B cell (primary cell): ENCODE data around the gene UCK1. TPM values are rescaled to one million over a fixed set of nuclear protein-coding genes. Genes with fewer than 3 reads are reported as not detected.

ENCODE experiments used
- ATAC-seq: fragments of 200-7000 bp; cut with Tn5 transposase; one replicate; pipeline ENCODE4 v1.10.0; 2021; ENCODE audit warnings: low read depth, mild to moderate bottlenecking, moderate number of reproducible peaks, moderate library complexity
- CTCF ChIA-PET: fragments of 350-600 bp; sonication (Branson Sonifier 250); formaldehyde crosslinking; loops from one replicate; lab custom pipeline; 2021; ENCODE audit warnings: antibody characterized with exemption, inconsistent platforms; lab: Charles Lee
- POLR2A ChIA-PET: fragments of 350-600 bp; sonication (Branson Sonifier 250); formaldehyde crosslinking; loops from one replicate; lab custom pipeline; 2021; ENCODE audit warnings: antibody characterized with exemption; lab: Charles Lee
- DNase-seq: peaks from one replicate; pipeline ENCODE4 v3.0.0; 2013
- H2AFZ ChIP-seq: 2 replicates; pipeline ENCODE4 v1.6.1; 2012; ENCODE audit warnings: mild to moderate bottlenecking, low read depth, low read length; ENCODE audit not compliant: insufficient read depth, poor library complexity, severe bottlenecking
- H3K27ac ChIP-seq, 2 donors: 1 replicate in 1 of 2; 2 replicates in 1 of 2; pipeline ENCODE4 v1.5.1; 2012 to 2013; ENCODE audit warnings: low read length in 2 of 2, mild to moderate bottlenecking in 2 of 2, moderate library complexity in 1 of 2
- H3K27me3 ChIP-seq, 4 experiments: fragments of 200-600 bp in 1 of 4; sonication (generic) in 1 of 4; replicated peaks in 1 of 4; 1 replicate in 2 of 4; 2 replicates in 2 of 4; pipeline versions ENCODE4 v1.6.1 to v1.7.0; 2013 to 2016; ENCODE audit warnings: low read length in 3 of 4, mild to moderate bottlenecking in 2 of 4, mixed read lengths in 1 of 4, moderate library complexity in 1 of 4; ENCODE audit not compliant: insufficient read depth in 4 of 4, control insufficient read depth in 3 of 4; ENCODE audit errors: control extremely low read depth in 1 of 4
- H3K36me3 ChIP-seq, 2 experiments: replicated peaks in 1 of 2; 1 replicate in 1 of 2; 2 replicates in 1 of 2; pipeline versions ENCODE4 v1.6.1 to v1.7.1; 2013; ENCODE audit warnings: low read length in 1 of 2; ENCODE audit not compliant: insufficient read depth in 2 of 2, control insufficient read depth in 1 of 2; ENCODE audit errors: control extremely low read depth in 1 of 2, extremely low read depth in 1 of 2
- H3K4me1 ChIP-seq, 2 donors: fragments of 200-600 bp in 1 of 2; sonication (generic) in 1 of 2; 1 replicate in 1 of 2; 2 replicates in 1 of 2; pipeline versions ENCODE4 v1.5.1 to v1.6.1; 2013 to 2017; ENCODE audit warnings: low read length in 2 of 2; ENCODE audit not compliant: control insufficient read depth in 2 of 2, insufficient read depth in 2 of 2
- H3K4me2 ChIP-seq: replicated peaks from 2 replicates; pipeline ENCODE3; 2012; ENCODE audit warnings: mild to moderate bottlenecking, low read depth, low read length; ENCODE audit not compliant: poor library complexity, severe bottlenecking
- H3K4me3 ChIP-seq, 5 experiments: fragments of 200-600 bp in 1 of 5; sonication (generic) in 1 of 5; 1 replicate in 3 of 5; 2 replicates in 2 of 5; pipeline versions ENCODE4 v1.5.1 to v1.7.0; 2011 to 2016; ENCODE audit warnings: low read length in 4 of 5, mild to moderate bottlenecking in 4 of 5, low read depth in 2 of 5, control low read depth in 1 of 5, moderate library complexity in 1 of 5; ENCODE audit not compliant: insufficient read depth in 1 of 5; ENCODE audit errors: control extremely low read depth in 1 of 5, extremely low read depth in 1 of 5
- H3K79me2 ChIP-seq: fragments of 200-600 bp; sonication (generic); one replicate; pipeline ENCODE4 v1.6.0; 2016; ENCODE audit warnings: low read length; ENCODE audit not compliant: control insufficient read depth, insufficient read depth
- H3K9ac ChIP-seq: fragments of 200-600 bp; sonication (generic); 2 replicates; pipeline ENCODE4 v1.6.1; 2017; ENCODE audit warnings: mild to moderate bottlenecking, low read length, moderate library complexity
- H3K9me3 ChIP-seq, 3 donors: one replicate each; pipeline versions ENCODE4 v1.6.1 to v1.7.1; 2013; ENCODE audit warnings: low read length in 2 of 3; ENCODE audit not compliant: control insufficient read depth in 2 of 3, insufficient read depth in 1 of 3; ENCODE audit errors: control extremely low read depth in 1 of 3
- H4K20me1 ChIP-seq: 2 replicates; pipeline ENCODE4 v1.6.0; 2012; ENCODE audit warnings: mild to moderate bottlenecking, low read length; ENCODE audit not compliant: insufficient read depth, control insufficient read depth, poor library complexity, severe bottlenecking
- H3K27ac Mint-ChIP-seq: one replicate; pipeline ENCODE4 v1.8.0; 2021; ENCODE audit warnings: mixed read lengths
- H3K27me3 Mint-ChIP-seq: one replicate; pipeline ENCODE4 v1.8.0; 2021; ENCODE audit warnings: mixed read lengths
- H3K4me1 Mint-ChIP-seq: one replicate; pipeline ENCODE4 v1.8.0; 2021; ENCODE audit warnings: mixed read lengths
- H3K4me3 Mint-ChIP-seq: one replicate; pipeline ENCODE4 v1.8.0; 2021; ENCODE audit warnings: mixed read lengths
- H3K9me3 Mint-ChIP-seq: one replicate; pipeline ENCODE4 v1.8.0; 2022; ENCODE audit warnings: mixed read lengths; ENCODE audit not compliant: insufficient read depth
- CTCF ChIP-seq: fragments of 200-600 bp; IDR thresholded peaks from one replicate; pipeline ENCODE4 v1.8.0; 2022; ENCODE audit warnings: antibody characterized with exemption, mild to moderate bottlenecking
- EZH2 ChIP-seq: IDR thresholded peaks from 2 replicates; pipeline ENCODE4 v1.6.1; 2012; ENCODE audit warnings: borderline replicate concordance, low read depth, mild to moderate bottlenecking, moderate library complexity, low read length; ENCODE audit not compliant: insufficient read depth, poor library complexity, severe bottlenecking
- WGBS: methylation state at CpG from one replicate; pipeline ENCODE4 v1.1.5; 2013; ENCODE audit warnings: missing lambda C conversion rate; ENCODE audit not compliant: insufficient coverage; 5-methylcytosine and 5-hydroxymethylcytosine counted together
- intact Hi-C: fragments of 100-400 bp; cut with micrococcal nuclease; formaldehyde crosslinking; loops from one replicate; pipeline ENCODE4 v1.10.0; 2022
- polyA plus RNA-seq: library from polyadenylated mRNA; depleted of rRNA; stranded (reverse); fragments of >200 nt; gene quantifications from 2 replicates; pipeline ENCODE4 v1.2.3, GENCODE V29; 2012
- total RNA-seq, 2 donors: library from RNA; stranded (reverse); fragments of 120-200 nt in 1 of 2; gene quantifications; 1 replicate in 1 of 2; 2 replicates in 1 of 2; pipeline versions ENCODE4 v1.2.3 to v1.2.4, GENCODE V29; 2013 to 2022

Gene UCK1
- total and polyA plus RNA-seq, 2 donors (not counting 1 experiment from before 2014, with no cell fraction given), result 25.3 to 39.3 TPM

GRCh38 chr9:131481441-131482342 is 49.4 kb downstream of the UCK1 start:
- H3K9me3 Mint-ChIP-seq, result no peaks in the 10 kb centered on the region
- no peak overlapping the region for H3K27ac Mint-ChIP-seq
- TF ChIP-seq EZH2, result no peak
- TF ChIP-seq CTCF, result no peak
- H3K4me1 ChIP-seq, result no peaks in the 10 kb centered on the region
- 95% methylated on average over 19 of the region's 19 CpGs for WGBS
- H3K4me2 ChIP-seq, result no peak overlapping the region
- no peak overlapping the region for H3K4me3 Mint-ChIP-seq
- H3K27me3 ChIP-seq, result no peaks in the 10 kb centered on the region
- no peak overlapping the region for H3K9ac ChIP-seq
- no peak overlapping the region for H2AFZ ChIP-seq
- peaks cover 59% of the 10 kb centered on the region for H3K79me2 ChIP-seq
- CTCF ChIA-PET, result interaction anchor here (0.7 to 2.1 kb wide), 9 partner anchors 24 to 304 kb away, joined by 3 to 12 read pairs (median 3); no protein-coding TSS in a partner anchor
- H3K27ac ChIP-seq, result no peak overlapping the region
- POLR2A ChIA-PET, result interaction anchor here (0.6 kb wide), 1 partner anchor 178 kb away, joined by 9 read pairs; no protein-coding TSS in a partner anchor
- intact Hi-C loops, result no loop called here
- peaks cover 1% of the 10 kb centered on the region for H3K4me1 Mint-ChIP-seq
- no peak overlapping the region for H3K4me3 ChIP-seq
- DNase-seq (no peak), ATAC-seq (no peak)
- peaks cover 1 to 94% of the 10 kb centered on the region in 2 experiments for H3K36me3 ChIP-seq
- H4K20me1 ChIP-seq, result peaks cover 86% of the 10 kb centered on the region
- no peaks in the 10 kb centered on the region for H3K27me3 Mint-ChIP-seq
- no peaks in the 10 kb centered on the region for H3K9me3 ChIP-seq

GRCh38 chr9:131480258-131480657 is 50.8 kb downstream of the UCK1 start:
- Mint-ChIP-seq H3K4me1 (peaks cover 1% of the 10 kb centered on the region), H3K9me3 (no peaks in the 10 kb centered on the region), H3K27me3 (no peaks in the 10 kb centered on the region), H3K4me3 (no peak overlapping the region), H3K27ac (peak overlapping the region; percentile 26)
- intact Hi-C loops, result no loop called here
- POLR2A ChIA-PET, result interaction anchor here (1.0 kb wide), 1 partner anchor 107 kb away, joined by 5 read pairs; no protein-coding TSS in a partner anchor
- Histone ChIP-seq H3K9ac (no peak overlapping the region), H3K27me3 (no peaks in the 10 kb centered on the region), H3K4me1 (no peaks in the 10 kb centered on the region), H3K79me2 (peaks cover 53% of the 10 kb centered on the region), H3K4me2 (no peak overlapping the region), H3K27ac (no peak overlapping the region), H2AFZ (no peak overlapping the region), H3K9me3 (no peaks in the 10 kb centered on the region), H4K20me1 (peaks cover 86% of the 10 kb centered on the region), H3K36me3 (peaks cover 1 to 94% of the 10 kb centered on the region in 2 experiments), H3K4me3 (no peak overlapping the region)
- DNase-seq (no peak), ATAC-seq (no peak)
- TF ChIP-seq EZH2, result no peak
- no peak for TF ChIP-seq CTCF
- CTCF ChIA-PET, result interaction anchor here (0.6 to 5.0 kb wide), 10 partner anchors 11 to 302 kb away, joined by 3 to 29 read pairs (median 4); no protein-coding TSS in a partner anchor
- no CpG with 5 or more reads among the region's 1 CpG for WGBS
